ENCODE results near the gene GOLPH3. TPM values are rescaled to one million over a fixed set of nuclear protein-coding genes. Genes with fewer than 3 reads are reported as not detected.

Gene GOLPH3
- total RNA-seq, 3 donors from 2014 or later: 83.2 to 100 (median 87.8) TPM

DNA sequence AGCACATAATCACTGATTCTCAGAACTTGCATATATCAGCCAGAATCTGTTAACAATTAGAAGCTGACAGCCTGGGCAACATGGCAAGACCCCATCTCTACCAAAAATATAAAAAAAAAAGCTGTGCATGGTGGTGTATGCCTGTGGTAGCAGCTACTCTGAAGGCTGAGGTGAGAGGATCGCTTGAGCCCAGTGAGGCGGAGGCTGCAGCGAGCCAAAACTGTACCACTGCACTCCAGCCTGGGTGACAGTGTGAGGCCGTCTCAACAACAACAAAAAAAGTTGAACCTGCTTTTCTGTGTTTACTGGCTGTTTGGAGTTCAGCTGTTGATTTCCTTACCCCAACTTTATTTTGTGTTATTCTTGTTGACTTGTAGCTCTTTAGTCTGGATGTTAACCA lies 66.8 kb downstream of the GOLPH3 start:
- Histone ChIP-seq H3K4me3 (no peak overlapping the region), H3K27me3 (no peaks in the 10 kb centered on the region), H3K36me3 (peaks cover 9% of the 10 kb centered on the region), H3K4me1 (no peaks in the 10 kb centered on the region), H3K27ac (no peak overlapping the region), H3K9me3 (no peaks in the 10 kb centered on the region)
- DNase-seq (ENCODE audit: low spot score in 2 of 2): no peak
- TF ChIP-seq POLR2A (IDR thresholded peaks at IDR 0.05) (no peak), POLR2AphosphoS5 (IDR thresholded peaks at IDR 0.05) (no peak)
- TF ChIP-seq, protein P1, sequence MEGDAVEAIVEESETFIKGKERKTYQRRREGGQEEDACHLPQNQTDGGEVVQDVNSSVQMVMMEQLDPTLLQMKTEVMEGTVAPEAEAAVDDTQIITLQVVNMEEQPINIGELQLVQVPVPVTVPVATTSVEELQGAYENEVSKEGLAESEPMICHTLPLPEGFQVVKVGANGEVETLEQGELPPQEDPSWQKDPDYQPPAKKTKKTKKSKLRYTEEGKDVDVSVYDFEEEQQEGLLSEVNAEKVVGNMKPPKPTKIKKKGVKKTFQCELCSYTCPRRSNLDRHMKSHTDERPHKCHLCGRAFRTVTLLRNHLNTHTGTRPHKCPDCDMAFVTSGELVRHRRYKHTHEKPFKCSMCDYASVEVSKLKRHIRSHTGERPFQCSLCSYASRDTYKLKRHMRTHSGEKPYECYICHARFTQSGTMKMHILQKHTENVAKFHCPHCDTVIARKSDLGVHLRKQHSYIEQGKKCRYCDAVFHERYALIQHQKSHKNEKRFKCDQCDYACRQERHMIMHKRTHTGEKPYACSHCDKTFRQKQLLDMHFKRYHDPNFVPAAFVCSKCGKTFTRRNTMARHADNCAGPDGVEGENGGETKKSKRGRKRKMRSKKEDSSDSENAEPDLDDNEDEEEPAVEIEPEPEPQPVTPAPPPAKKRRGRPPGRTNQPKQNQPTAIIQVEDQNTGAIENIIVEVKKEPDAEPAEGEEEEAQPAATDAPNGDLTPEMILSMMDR (IDR thresholded peaks at IDR 0.05): no peak
- intact Hi-C loops (cut with DNase I; ENCODE audit: low total_unique reads): no loop called here

DNA sequence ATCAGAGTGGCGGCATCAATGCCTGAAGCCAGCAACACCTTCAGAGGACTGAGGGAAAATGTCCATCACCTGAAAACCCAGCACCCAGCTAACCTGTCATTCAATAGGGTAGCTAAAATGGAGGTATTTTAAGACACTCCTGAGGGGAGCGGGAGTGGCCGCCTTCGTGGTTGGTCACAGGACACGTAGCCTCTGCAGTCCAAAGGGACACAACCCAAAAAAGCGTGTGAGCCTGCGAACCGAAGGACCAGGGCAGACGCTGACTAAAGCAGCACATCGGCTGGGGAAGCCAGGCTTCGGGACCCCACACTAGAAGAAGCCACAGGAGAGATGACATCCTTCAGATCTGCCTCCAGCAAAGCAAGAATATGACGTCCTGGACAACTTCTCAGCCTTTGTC lies 70.6 kb downstream of the GOLPH3 start:
- DNase-seq (ENCODE audit: low spot score in 2 of 2): no peak
- TF ChIP-seq POLR2A (IDR thresholded peaks at IDR 0.05) (no peak), POLR2AphosphoS5 (IDR thresholded peaks at IDR 0.05) (no peak)
- TF ChIP-seq, protein P1 (IDR thresholded peaks at IDR 0.05): no peak
- H3K4me1 ChIP-seq: no peaks in the 10 kb centered on the region
- H3K4me3 ChIP-seq: no peak overlapping the region
- H3K27ac ChIP-seq: no peak overlapping the region
- H3K36me3 ChIP-seq: peaks cover 9% of the 10 kb centered on the region
- H3K27me3 ChIP-seq: no peaks in the 10 kb centered on the region
- intact Hi-C loops (cut with DNase I; ENCODE audit: low total_unique reads): no loop called here
- no peaks in the 10 kb centered on the region for H3K9me3 ChIP-seq

DNA sequence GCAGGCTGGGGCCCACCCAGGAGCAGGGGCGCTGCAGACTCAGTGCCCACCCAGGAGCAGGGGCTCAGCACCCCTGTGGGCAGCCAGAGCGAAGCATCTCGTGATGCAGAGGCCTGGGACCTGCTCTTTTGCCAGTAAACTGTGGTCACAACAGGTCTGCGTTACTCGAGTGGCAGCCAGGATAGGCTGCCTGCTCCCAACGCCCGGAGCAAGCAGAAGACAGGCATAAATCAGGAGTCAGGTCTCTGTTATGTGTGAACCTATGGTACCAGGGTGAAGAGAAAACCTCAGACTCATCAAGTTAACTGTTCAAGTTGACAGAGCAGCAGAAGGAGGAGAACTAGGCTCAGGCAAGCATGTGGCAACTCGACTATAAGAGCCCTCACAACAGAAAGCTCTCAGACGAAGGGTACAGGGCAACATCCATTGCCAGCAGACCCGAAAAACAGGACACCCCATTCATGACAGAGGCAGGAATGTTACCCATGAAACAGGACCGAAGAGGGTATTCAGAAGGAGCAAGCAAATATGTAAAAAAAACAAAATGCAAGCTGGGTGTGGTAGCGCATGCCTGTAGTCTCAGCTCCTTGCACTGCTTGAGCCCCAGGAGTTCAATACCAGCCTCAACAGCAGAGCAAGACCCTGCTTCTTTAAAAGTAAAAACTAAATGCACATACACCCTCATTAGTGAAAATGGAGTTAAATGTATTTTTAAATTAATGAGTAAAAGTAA lies 71.7 kb downstream of the GOLPH3 start:
- Histone ChIP-seq H3K27me3 (no peaks in the 10 kb centered on the region), H3K4me3 (no peak overlapping the region), H3K27ac (no peak overlapping the region), H3K9me3 (no peaks in the 10 kb centered on the region), H3K36me3 (peaks cover 9% of the 10 kb centered on the region), H3K4me1 (no peaks in the 10 kb centered on the region)
- no peak for DNase-seq (ENCODE audit: low spot score in 2 of 2)
- intact Hi-C loops (cut with DNase I; ENCODE audit: low total_unique reads): no loop called here
- TF ChIP-seq POLR2AphosphoS5 (IDR thresholded peaks at IDR 0.05) (no peak), POLR2A (IDR thresholded peaks at IDR 0.05) (no peak)
- TF ChIP-seq, protein P1 (IDR thresholded peaks at IDR 0.05): no peak

DNA sequence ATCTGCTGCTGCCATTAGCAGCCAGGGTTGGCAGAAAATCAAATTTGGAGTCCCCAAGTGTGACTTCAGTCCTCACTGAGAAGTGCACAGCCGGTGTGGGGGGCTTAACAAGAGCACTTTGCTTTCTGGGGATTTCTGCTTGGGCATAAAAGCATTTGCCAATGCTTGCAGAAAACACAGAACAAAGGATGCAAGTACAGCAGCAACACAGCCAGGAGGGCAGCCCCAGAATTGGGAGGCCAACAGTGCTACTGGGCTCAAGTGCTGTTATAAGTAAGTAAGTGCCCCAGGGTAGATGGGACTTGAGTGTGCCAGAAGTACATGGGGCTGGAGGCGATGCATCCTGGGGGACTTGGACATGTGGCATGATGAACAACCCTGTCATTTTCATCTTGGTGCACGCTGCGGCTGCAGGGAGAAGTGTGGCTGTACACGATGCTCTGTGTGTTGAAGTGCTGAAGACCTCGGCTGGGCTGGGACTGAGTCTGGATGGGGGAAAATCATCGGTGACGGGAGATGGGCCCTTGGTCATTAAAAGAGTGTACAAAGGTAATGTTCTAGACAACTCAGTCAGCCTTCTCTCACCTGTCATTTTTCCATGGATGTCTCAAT lies 73.3 kb downstream of the GOLPH3 start:
- H3K36me3 ChIP-seq: peaks cover 9% of the 10 kb centered on the region
- no peak for DNase-seq (ENCODE audit: low spot score in 2 of 2)
- H3K27ac ChIP-seq: no peak overlapping the region
- no peaks in the 10 kb centered on the region for H3K27me3 ChIP-seq
- TF ChIP-seq POLR2AphosphoS5 (IDR thresholded peaks at IDR 0.05) (no peak), POLR2A (IDR thresholded peaks at IDR 0.05) (no peak)
- TF ChIP-seq, protein P1 (IDR thresholded peaks at IDR 0.05): no peak
- no peak overlapping the region for H3K4me3 ChIP-seq
- H3K4me1 ChIP-seq: no peaks in the 10 kb centered on the region
- no peaks in the 10 kb centered on the region for H3K9me3 ChIP-seq
- intact Hi-C loops (cut with DNase I; ENCODE audit: low total_unique reads): no loop called here

DNA sequence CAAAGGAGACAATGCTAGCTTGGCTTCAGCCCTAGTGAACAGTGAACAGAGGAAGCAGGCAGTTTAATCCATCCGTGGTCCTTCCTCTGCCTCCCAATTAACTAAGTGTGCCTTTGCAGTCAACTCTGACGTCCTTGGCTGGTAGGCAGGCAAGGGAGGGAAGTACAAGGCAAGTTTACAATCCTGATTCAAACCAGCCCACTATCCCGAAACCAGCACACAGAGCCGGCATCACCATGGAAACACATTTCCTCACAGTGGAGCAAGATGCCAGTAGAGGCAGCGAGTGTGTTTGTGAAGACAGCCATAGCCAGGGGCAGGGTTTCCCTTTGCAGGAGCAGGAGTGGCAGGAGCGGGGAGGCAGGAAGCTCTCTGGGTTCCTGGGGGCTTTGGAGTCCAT lies 73.9 kb downstream of the GOLPH3 start:
- Histone ChIP-seq H3K36me3 (peaks cover 9% of the 10 kb centered on the region), H3K4me3 (no peak overlapping the region), H3K27ac (no peak overlapping the region), H3K9me3 (no peaks in the 10 kb centered on the region), H3K4me1 (no peaks in the 10 kb centered on the region), H3K27me3 (no peaks in the 10 kb centered on the region)
- DNase-seq (ENCODE audit: low spot score in 2 of 2): no peak
- intact Hi-C loops (cut with DNase I; ENCODE audit: low total_unique reads): no loop called here
- TF ChIP-seq POLR2AphosphoS5 (IDR thresholded peaks at IDR 0.05) (no peak), POLR2A (IDR thresholded peaks at IDR 0.05) (no peak)
- TF ChIP-seq, protein P1 (IDR thresholded peaks at IDR 0.05): no peak
